GM19328 (cell line): ENCODE results near the gene CLPX.
"Not testable (repeated sequence)": the region's sequence is repeated elsewhere in the genome, so short reads cannot be mapped to it uniquely, and the experiment has no call there.

Experiments
- ATAC-seq: cut with Tn5 transposase; IDR thresholded peaks from one replicate; pipeline ENCODE4 v1.9.1; 2021; ENCODE audit warnings: mild to moderate bottlenecking, moderate library complexity; ENCODE audit not compliant: unreplicated experiment

Gene CLPX

DNA sequence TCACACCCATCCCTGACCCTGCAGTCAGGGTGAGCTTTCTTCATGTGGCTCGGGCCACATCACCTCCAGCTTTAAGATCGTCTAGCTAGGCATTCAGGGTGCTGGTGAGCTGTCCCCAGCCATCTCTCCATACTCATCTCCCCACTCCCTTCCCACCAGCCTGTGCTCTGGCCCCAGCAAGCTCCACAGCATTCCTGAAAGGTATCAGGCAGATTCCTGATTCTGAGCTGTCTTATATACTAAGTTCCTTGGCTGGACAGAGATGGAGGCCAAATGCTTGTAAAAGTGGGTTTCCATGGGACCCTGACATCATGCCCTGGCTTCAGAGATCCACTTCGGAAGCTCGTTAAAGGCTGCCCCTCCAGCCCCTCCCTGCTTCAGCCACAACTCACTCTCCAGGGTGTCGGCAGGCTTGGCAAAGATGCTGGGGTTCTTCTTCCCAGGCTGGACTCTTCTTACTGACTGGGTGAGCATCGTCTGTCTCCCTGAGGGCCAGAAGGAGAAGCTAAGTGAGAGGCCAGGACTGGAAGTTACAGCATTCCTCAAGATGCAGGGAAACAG is 22.2 kb upstream of the CLPX start:
- no peak for ATAC-seq

GRCh38 chr15:65206750-65207149 is 21.6 kb upstream of the CLPX start:
- ATAC-seq, result no peak

- no peak for ATAC-seq
Observed at GRCh38 chr15:65204931-65205660, 20.0 kb upstream of the CLPX start.

DNA sequence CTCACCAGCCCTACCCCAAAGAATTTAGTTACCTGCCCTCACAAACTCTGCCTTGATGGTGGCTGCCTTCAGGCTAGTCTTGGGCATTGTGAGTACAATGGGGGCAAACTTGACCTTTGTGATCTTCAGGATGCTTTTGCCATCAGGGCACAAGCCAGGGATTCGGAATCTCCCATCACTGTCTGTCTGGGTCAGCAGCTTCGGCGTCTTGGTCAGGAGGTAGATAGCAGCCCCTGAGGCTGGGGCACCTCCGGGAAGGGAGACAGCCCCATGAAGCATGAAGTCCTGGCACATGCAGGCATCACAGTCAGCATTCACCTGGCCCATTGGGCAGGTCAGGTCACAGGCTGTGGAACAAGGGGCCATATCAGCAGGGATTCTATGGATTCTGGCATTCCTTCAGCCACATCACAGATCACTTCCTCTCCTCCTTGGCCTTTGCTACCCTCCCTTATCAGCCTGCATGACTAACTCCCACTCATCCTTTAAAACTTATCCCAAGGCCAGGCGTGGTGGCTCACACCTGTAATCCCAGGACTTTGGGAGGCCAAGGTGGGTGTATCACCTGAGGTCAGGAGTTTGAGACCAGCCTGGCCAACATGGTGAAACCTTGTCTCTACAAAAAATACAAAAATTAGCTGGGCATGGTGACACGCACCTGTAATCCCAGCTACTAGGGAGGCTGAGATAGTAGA is 19.2 kb upstream of the CLPX start:
- ATAC-seq, result no peak

GRCh38 chr15:65201918-65202317 is 16.8 kb upstream of the CLPX start:
- no peak for ATAC-seq

DNA sequence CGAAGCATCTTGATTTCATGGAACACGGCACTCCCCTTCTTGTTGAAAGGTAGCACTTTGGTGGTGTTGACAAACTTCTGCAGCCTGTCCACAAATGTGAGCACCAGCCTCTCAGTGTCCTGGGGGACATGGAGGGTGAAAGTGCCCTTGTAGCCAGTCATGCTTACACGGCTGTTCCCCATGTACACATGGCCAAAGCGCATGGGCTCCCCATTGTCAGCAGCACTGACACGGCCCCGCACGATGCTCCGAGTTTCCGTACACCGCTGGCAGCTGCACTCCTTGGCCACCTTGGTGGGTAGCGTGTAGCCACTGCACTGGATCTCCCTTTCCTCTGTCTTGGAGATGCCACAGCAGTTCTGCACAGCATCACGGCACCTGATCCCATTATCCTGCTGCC is 13.4 kb upstream of the CLPX start:
- no peak for ATAC-seq

GRCh38 chr15:65197337-65197645 is 12.1 kb upstream of the CLPX start:
- no peak for ATAC-seq

DNA sequence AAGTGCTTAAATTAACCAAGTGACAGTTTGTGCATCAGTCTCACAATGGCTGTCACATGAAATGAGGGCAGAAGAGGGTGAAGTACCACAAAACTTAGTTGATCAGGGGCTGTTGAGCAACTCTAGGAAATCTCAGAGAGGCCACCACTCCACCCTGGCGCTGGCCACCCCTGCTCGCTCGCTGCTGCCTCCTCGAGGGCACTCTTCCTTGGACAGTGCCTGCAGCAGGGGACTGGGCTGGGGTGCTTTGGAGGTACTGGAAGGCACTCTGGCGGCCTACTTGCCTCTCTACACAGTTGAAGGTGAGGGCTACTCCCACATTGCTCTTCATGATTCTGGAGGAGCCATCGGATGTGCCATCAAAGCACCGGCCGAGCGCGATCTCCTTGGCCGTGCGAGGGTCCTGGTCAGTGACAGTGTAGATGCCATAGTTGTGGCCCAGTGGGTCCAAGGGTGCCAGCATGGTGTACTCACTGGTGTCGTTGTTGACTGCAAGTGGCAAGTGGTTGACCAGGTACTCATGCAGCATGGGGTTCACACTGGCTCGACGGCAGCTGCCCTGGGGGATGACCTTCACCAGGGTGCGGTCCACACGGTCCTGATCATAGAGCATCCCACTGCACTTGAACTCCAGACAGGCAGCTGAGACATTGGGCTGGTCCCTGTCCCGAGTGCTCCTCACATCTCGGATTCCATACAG is 11.6 kb upstream of the CLPX start:
- ATAC-seq, result no peak

DNA sequence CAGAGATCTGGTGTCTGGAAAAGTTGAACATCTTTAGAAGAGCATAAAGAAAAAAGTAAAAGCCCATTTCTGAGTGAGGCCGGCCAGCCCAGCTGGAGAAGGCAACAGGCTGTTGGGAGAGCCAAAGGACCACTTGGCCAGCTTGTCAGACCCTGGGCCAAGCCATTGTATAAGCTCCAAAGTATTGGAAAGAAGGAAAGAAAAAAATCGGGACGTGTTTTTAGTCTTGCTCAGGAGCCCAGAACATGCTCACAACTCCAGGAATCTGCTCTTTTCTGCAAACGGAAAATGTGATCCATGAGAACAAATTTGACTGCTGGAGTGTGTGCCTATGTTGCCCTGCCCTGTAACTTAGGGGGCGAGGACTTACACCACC is 10.4 kb upstream of the CLPX start:
- no peak for ATAC-seq

GRCh38 chr15:65194826-65195547 is 9.8 kb upstream of the CLPX start:
- ATAC-seq, result no peak

DNA sequence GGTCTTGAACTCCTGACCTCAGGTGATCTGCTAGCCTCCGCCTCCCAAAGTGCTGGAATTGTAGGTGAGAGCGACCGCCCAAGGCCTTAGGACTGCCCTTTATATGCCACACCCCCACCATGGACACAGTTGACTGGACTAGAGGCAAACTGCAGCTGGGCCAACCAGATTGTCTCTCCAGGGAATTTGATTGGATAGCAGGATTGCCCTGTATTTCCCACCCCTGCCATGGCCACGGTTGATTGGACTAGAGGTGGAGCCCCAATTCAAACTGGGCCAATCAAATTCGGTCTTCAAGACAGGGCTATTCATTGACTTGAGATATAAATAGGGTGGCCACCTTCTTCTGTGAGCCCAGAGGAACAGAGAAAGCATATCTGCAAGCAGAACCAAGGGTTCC is 6.9 kb upstream of the CLPX start:
- no peak for ATAC-seq

DNA sequence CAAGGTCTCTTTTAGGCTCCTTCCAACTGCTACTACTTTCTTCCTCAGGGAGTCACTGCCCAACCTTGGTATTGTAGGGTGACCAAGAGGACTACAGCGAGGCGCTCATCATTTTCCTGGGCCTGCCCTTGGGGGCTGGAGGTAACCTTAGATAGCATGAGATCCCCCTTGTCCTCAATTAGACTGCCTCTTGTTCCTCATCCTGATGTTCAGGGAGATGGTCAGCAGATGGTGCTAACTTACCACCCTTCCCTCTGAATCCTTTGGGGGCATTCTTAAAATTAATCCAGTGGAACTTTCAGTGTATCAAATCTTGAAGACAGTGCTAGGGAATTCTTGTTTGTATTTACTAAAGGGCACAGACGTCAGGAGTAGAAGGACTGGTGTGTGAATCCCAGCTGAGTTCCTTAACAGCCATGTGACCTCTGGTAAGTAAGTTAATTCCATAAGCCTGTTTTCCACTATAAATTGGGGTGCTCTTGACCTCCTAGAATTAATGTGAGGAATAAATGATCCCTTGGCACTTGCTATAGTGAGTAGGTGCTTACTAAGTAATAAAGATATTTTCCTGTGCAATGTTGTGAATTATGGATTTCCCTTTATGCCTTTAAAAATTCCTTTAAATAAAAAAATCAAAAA is 4.1 kb upstream of the CLPX start:
- ATAC-seq, result no peak

- ATAC-seq, result not testable (repeated sequence)
Observed at GRCh38 chr15:65188472-65188871, 3.3 kb upstream of the CLPX start.

DNA sequence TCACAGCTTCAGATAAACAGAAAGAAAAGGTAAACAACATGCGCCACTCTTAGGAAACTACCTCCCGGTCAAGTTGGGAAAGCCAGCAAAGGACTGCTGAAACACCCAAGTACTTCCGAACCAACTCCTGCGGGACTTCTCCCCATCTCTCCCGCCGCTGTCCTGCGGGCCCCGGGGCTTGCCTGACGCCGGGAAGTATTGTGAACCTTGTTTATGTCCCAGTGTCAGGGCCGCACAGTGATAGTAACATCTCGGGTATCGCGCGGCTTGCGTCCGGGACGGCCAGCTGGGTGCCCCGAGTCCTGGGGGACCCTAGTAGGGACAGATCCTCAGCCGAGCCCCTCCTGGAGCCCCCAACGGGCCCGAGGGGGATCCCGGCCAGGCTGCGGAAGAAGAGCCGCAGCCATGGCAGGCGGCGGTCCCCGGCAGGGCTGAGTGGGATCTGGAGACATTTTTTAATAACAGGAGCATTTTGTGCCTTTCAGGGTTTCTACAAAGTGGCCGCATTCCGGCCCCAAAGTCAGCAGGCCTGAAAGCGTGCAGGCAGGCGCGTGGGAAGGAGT is 756 bp downstream of the CLPX start:
- ATAC-seq, result peak; percentile 9

DNA sequence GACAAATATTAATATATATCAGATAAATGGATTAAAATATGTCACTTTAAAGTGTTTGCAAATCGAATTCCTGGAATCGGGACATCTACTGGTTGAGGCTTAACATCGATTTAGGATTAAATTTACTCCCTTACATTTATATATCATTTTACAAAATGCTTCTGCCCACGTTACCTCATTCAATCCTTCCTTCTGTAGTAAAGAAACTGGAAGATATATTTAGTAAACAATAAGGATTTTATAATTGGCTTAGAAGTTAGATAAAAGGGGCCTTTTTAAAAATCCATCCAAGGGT is 1.3 kb downstream of the CLPX start:
- no peak for ATAC-seq

DNA sequence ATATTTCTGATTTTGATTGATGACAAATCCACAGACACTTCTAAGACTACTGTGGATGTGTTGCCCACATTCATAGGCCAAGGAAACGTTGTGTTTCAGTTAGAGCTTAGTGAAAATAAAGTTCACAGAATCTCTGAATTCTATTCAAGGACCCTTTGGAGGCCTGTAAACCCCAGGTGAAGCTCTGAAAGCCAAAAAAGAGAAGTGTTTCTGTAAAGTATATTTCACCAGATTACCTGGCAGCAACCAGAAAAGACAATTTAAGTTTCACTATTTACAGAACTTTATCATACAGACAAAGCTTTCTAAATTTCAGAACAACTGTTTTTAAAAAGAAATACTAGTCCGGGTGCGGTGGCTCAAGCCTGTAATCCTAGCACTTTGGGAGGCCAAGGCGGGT is 2.6 kb downstream of the CLPX start:
- no peak for ATAC-seq

- ATAC-seq, result not testable (repeated sequence)
Observed at GRCh38 chr15:65181582-65182353, 3.4 kb downstream of the CLPX start.

DNA sequence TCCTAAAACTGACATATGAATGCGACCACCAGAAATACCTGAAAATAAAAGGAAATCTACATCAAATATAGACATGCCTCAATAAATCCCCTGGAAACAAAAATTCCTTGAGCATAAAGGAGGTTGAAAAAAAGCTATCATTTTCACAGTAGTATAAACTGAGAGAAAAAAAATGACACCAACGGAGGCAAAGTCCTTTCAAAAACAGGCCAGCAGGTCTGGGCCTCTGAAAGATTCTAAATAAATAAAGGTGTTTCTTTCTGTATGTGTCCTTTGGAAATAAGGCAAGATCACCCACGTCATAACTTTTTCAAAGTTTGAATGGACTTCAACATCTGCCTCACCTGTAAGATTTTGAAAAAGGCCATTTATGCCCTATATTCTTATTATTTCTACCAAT is 5.0 kb downstream of the CLPX start:
- ATAC-seq, result no peak

DNA sequence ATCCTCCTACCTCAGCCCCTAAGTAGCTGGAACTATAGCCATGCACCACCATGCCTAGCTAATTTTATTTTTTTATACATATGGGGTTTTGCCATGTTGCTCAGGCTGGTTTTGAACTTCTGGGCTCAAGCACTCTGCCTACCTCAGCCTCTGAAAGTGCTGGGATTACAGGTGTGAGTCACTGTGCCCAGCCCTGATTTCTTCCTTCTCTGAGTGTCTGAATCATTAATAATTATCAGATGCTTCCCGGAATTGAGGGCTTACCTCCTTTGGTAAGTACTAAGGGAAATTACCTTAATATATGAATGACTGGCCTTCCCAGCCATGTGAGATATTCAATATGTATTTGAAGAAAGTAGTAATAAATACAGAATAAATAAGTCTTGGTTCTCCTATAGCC is 7.2 kb downstream of the CLPX start:
- ATAC-seq, result no peak

DNA sequence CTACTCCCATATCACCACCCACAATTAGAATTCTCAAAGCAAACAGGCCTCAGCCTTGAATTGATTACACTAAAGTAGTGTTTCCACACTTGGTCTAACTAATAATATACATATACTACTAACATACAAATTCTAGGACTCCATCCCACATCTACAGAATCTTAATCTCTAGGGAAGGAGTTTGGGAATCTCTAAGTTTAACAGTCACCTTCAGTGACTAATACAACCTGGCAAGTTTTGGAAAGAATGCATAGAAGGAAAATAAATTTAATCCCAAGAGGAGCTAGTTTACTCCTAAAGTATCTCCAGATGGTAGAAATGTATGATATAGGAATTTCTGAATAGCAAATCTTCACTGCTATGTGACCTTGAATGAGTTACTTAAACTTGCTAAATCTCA is 9.1 kb downstream of the CLPX start:
- ATAC-seq, result no peak
